ENCODE measurements around the gene LACTB.

GRCh38 chr15:63084806-63085205 is 36.9 kb upstream of the LACTB start:
- TF ChIP-seq EZH2 (IDR thresholded peaks at IDR 0.05; ENCODE audit: low read length, unreplicated experiment) (no peak), CTCF (conservative IDR thresholded peaks at IDR 0.05; ENCODE audit: low read depth, low read length) (no peak)
